Caco-2 (cell line): ENCODE data around the gene VWA3A. TPM values are rescaled to one million over a fixed set of nuclear protein-coding genes. Genes with fewer than 3 reads are reported as not detected.
"Not testable (repeated sequence)": the region's sequence is repeated elsewhere in the genome, so short reads cannot be mapped to it uniquely, and the experiment has no call there.

Source experiments
- BruUV-seq: library from RNA; stranded (reverse); fragments of 400-500 nt; replicated peaks from 2 replicates; lab custom pipeline; 2021; lab: Mats Ljungman, UMichigan
- CTCF ChIA-PET: fragments of 300-600 bp; sonication (Branson Sonifier 250); formaldehyde crosslinking; loops from one replicate; lab custom pipeline; 2022; ENCODE audit warnings: antibody characterized with exemption; lab: Charles Lee
- POLR2A ChIA-PET: fragments of 300-600 bp; sonication (Branson Sonifier 250); formaldehyde crosslinking; loops from one replicate; lab custom pipeline; 2022; ENCODE audit warnings: antibody characterized with exemption; lab: Charles Lee
- DNase-seq, 2 experiments: peaks; one replicate each; pipeline versions ENCODE4 v3.0.0 to v3.0.0-alpha.2; 2020 to 2022
- H3K27me3 ChIP-seq: replicated peaks from 2 replicates; pipeline ENCODE4 v1.6.0; 2011; ENCODE audit warnings: low read length; ENCODE audit not compliant: control insufficient read depth, insufficient read depth
- H3K36me3 ChIP-seq: 2 replicates; pipeline ENCODE4 v1.5.1; 2011; ENCODE audit warnings: low read length; ENCODE audit not compliant: control insufficient read depth, insufficient read depth
- H3K4me1 ChIP-seq: fragments of 250-450 bp; sonication (Bioruptor Pico); 2 replicates; pipeline ENCODE4 v1.5.1; 2020; ENCODE audit warnings: mild to moderate bottlenecking
- H3K4me3 ChIP-seq: 2 replicates; pipeline ENCODE4 v1.5.1; 2011; ENCODE audit warnings: low read depth, mild to moderate bottlenecking, control low read depth, low read length
- H3K9me3 ChIP-seq: fragments of 250-450 bp; sonication (Bioruptor Pico); 2 replicates; pipeline ENCODE4 v1.5.1; 2020; ENCODE audit warnings: mild to moderate bottlenecking, moderate library complexity
- H3K27ac Mint-ChIP-seq: one replicate; pipeline ENCODE4 v1.8.0; 2022; ENCODE audit warnings: mixed read lengths; ENCODE audit not compliant: unreplicated experiment
- H3K27me3 Mint-ChIP-seq: one replicate; pipeline ENCODE4 v1.8.0; 2022; ENCODE audit warnings: mixed read lengths; ENCODE audit not compliant: insufficient read depth, unreplicated experiment
- H3K36me3 Mint-ChIP-seq: one replicate; pipeline ENCODE4 v1.8.0; 2022; ENCODE audit warnings: mild to moderate bottlenecking, mixed read lengths; ENCODE audit not compliant: insufficient read depth, unreplicated experiment
- H3K4me1 Mint-ChIP-seq: one replicate; pipeline ENCODE4 v1.8.0; 2022; ENCODE audit warnings: low read depth, mixed read lengths; ENCODE audit not compliant: unreplicated experiment
- H3K4me3 Mint-ChIP-seq: one replicate; pipeline ENCODE4 v1.8.0; 2022; ENCODE audit warnings: mild to moderate bottlenecking, moderate library complexity, mixed read lengths; ENCODE audit not compliant: unreplicated experiment
- H3K9me3 Mint-ChIP-seq: one replicate; pipeline ENCODE4 v1.8.0; 2022; ENCODE audit warnings: mixed read lengths; ENCODE audit not compliant: unreplicated experiment
- CTCF ChIP-seq, 2 experiments: fragments of 200-600 bp in 1 of 2; IDR thresholded peaks; 1 replicate in 1 of 2; 2 replicates in 1 of 2; pipeline versions ENCODE4 v1.5.1 to v1.8.0; 2011 to 2022; ENCODE audit warnings: antibody characterized with exemption in 1 of 2, control low read depth in 1 of 2, inconsistent platforms in 1 of 2, low read depth in 1 of 2, low read length in 1 of 2, mild to moderate bottlenecking in 1 of 2, moderate library complexity in 1 of 2; ENCODE audit not compliant: insufficient read depth in 1 of 2, severe bottlenecking in 1 of 2, unreplicated experiment in 1 of 2
- intact Hi-C: fragments of 100-400 bp; cut with micrococcal nuclease; formaldehyde crosslinking; loops from one replicate; pipeline ENCODE4 v1.10.0; 2022; ENCODE audit not compliant: unreplicated experiment
- total RNA-seq: library from RNA; stranded (reverse); gene quantifications from 2 replicates; pipeline ENCODE4 v1.2.3, GENCODE V29; 2022

VWA3A gene
- total RNA-seq, 1 experiment from 2014 or later: not detected

GRCh38 chr16:22171953-22172352, 79.6 kb downstream of the VWA3A start:
- BruUV-seq: no TSS peak
- DNase-seq: no peak
- Mint-ChIP-seq H3K9me3 (no peaks in the 10 kb centered on the region), H3K4me3 (no peak overlapping the region), H3K36me3 (no peaks in the 10 kb centered on the region), H3K27ac (no peak overlapping the region), H3K27me3 (no peaks in the 10 kb centered on the region), H3K4me1 (no peaks in the 10 kb centered on the region)
- intact Hi-C loops: loop anchor here (5.0 kb wide), 1 partner anchor 175 kb away; no protein-coding TSS in a partner anchor
- no peak overlapping the region for H3K4me3 ChIP-seq
- ChIA-PET POLR2A (no interaction called here), CTCF (no interaction called here)
- H3K4me1 ChIP-seq: no peaks in the 10 kb centered on the region
- no peaks in the 10 kb centered on the region for H3K27me3 ChIP-seq
- no peaks in the 10 kb centered on the region for H3K36me3 ChIP-seq
- no peak for TF ChIP-seq CTCF (IDR thresholded peaks at IDR 0.05; ENCODE audit: insufficient read depth in 1 of 2, low read depth in 1 of 2, low read length in 1 of 2, severe bottlenecking in 1 of 2, unreplicated experiment in 1 of 2)
- no peaks in the 10 kb centered on the region for H3K9me3 ChIP-seq

GRCh38 chr16:22172642-22173041, 80.3 kb downstream of the VWA3A start:
- H3K9me3 Mint-ChIP-seq, POLR2A ChIA-PET, CTCF ChIA-PET: not testable (repeated sequence)

GRCh38 chr16:22174642-22175041, 82.3 kb downstream of the VWA3A start:
- H3K27ac Mint-ChIP-seq: no peak overlapping the region
- H3K4me1 ChIP-seq: no peaks in the 10 kb centered on the region
- CTCF ChIA-PET: no interaction called here
- POLR2A ChIA-PET: no interaction called here
- H3K9me3 Mint-ChIP-seq: no peaks in the 10 kb centered on the region
- H3K4me3 Mint-ChIP-seq: no peak overlapping the region
- H3K4me1 Mint-ChIP-seq: no peaks in the 10 kb centered on the region
- no peaks in the 10 kb centered on the region for H3K36me3 ChIP-seq
- no peak for DNase-seq
- no peaks in the 10 kb centered on the region for H3K27me3 ChIP-seq
- no TSS peak for BruUV-seq
- H3K36me3 Mint-ChIP-seq: no peaks in the 10 kb centered on the region
- no peak for TF ChIP-seq CTCF (IDR thresholded peaks at IDR 0.05; ENCODE audit: insufficient read depth in 1 of 2, low read depth in 1 of 2, low read length in 1 of 2, severe bottlenecking in 1 of 2, unreplicated experiment in 1 of 2)
- no peak overlapping the region for H3K4me3 ChIP-seq
- intact Hi-C loops: loop anchor here (5.0 kb wide), 1 partner anchor 177 kb away; no protein-coding TSS in a partner anchor
- H3K9me3 ChIP-seq: no peaks in the 10 kb centered on the region
- no peaks in the 10 kb centered on the region for H3K27me3 Mint-ChIP-seq

More at GRCh38 chr16:22172642-22173041, 80.3 kb downstream of the VWA3A start:
- H3K27ac Mint-ChIP-seq, H3K4me1 Mint-ChIP-seq, H3K27me3 ChIP-seq, H3K27me3 Mint-ChIP-seq, H3K4me3 ChIP-seq, H3K36me3 Mint-ChIP-seq, DNase-seq, H3K9me3 ChIP-seq, BruUV-seq, H3K4me3 Mint-ChIP-seq, H3K36me3 ChIP-seq, H3K4me1 ChIP-seq: not testable (repeated sequence)
- intact Hi-C loops: loop anchor here (5.0 kb wide), 1 partner anchor 175 kb away; no protein-coding TSS in a partner anchor
